Measurements from ENCODE around the gene ZNF534.

ZNF534 gene

GRCh38 chr19:52444506-52444905, 15.6 kb downstream of the ZNF534 start:
- H3K9me2 ChIP-seq (replicated peaks; ENCODE audit: low read depth, low read length): no peaks in the 10 kb centered on the region
- no peaks in the 10 kb centered on the region for H3K27me3 ChIP-seq (ENCODE audit: insufficient read depth, low read length, poor library complexity, severe bottlenecking)
- H3F3A ChIP-seq (ENCODE audit: low read depth): no peaks in the 10 kb centered on the region
- no peaks in the 10 kb centered on the region; the same call in 1 of the 2 replicates for H3K9me3 ChIP-seq (ENCODE audit: insufficient read depth, low read depth, low read length)
- H3K36me3 ChIP-seq (ENCODE audit: insufficient read depth, low read length): no peaks in the 10 kb centered on the region
- no peak overlapping the region for H2AFZ ChIP-seq (ENCODE audit: low read length)
- H3K9ac ChIP-seq (ENCODE audit: low read depth, low read length, poor library complexity, severe bottlenecking): no peak overlapping the region
- no peak overlapping the region for H3K4me2 ChIP-seq (ENCODE audit: low read depth, low read length, poor library complexity, severe bottlenecking)
- H3K4me1 ChIP-seq (ENCODE audit: insufficient read depth, low read length, poor library complexity, severe bottlenecking): no peaks in the 10 kb centered on the region
- H3K79me2 ChIP-seq (ENCODE audit: insufficient read depth, low read length): no peaks in the 10 kb centered on the region
- no peak for TF ChIP-seq EZH2phosphoT487 (IDR thresholded peaks at IDR 0.05; ENCODE audit: borderline replicate concordance)
- TF ChIP-seq CTCF (conservative IDR thresholded peaks at IDR 0.05; ENCODE audit: low read length): no peak
- no peak overlapping the region for H3K4me3 ChIP-seq (ENCODE audit: low read length, poor library complexity, severe bottlenecking)
- H4K20me1 ChIP-seq (ENCODE audit: insufficient read depth, low read length, poor library complexity, severe bottlenecking): no peaks in the 10 kb centered on the region

GRCh38 chr19:52451241-52451640, 22.3 kb downstream of the ZNF534 start:
- H3F3A ChIP-seq (ENCODE audit: low read depth): no peaks in the 10 kb centered on the region
- no peaks in the 10 kb centered on the region for H3K27me3 ChIP-seq (ENCODE audit: insufficient read depth, low read length, poor library complexity, severe bottlenecking)
- H2AFZ ChIP-seq (ENCODE audit: low read length): no peak overlapping the region
- peaks cover 14% of the 10 kb centered on the region; the same call in 1 of the 2 replicates for H3K9me3 ChIP-seq (ENCODE audit: insufficient read depth, low read depth, low read length)
- no peak overlapping the region for H3K4me2 ChIP-seq (ENCODE audit: low read depth, low read length, poor library complexity, severe bottlenecking)
- H3K36me3 ChIP-seq (ENCODE audit: insufficient read depth, low read length): no peaks in the 10 kb centered on the region
- H3K9ac ChIP-seq (ENCODE audit: low read depth, low read length, poor library complexity, severe bottlenecking): no peak overlapping the region
- TF ChIP-seq EZH2phosphoT487 (IDR thresholded peaks at IDR 0.05; ENCODE audit: borderline replicate concordance) (no peak), CTCF (conservative IDR thresholded peaks at IDR 0.05; ENCODE audit: low read length) (no peak)
- H3K9me2 ChIP-seq (replicated peaks; ENCODE audit: low read depth, low read length): no peaks in the 10 kb centered on the region
- H3K4me1 ChIP-seq (ENCODE audit: insufficient read depth, low read length, poor library complexity, severe bottlenecking): no peaks in the 10 kb centered on the region
- no peaks in the 10 kb centered on the region for H3K79me2 ChIP-seq (ENCODE audit: insufficient read depth, low read length)
- no peak overlapping the region for H3K4me3 ChIP-seq (ENCODE audit: low read length, poor library complexity, severe bottlenecking)
- H4K20me1 ChIP-seq (ENCODE audit: insufficient read depth, low read length, poor library complexity, severe bottlenecking): no peaks in the 10 kb centered on the region

- Histone ChIP-seq H3K4me2 (ENCODE audit: low read depth, low read length, poor library complexity, severe bottlenecking) (no peak within 1 kb of the TSS), H4K20me1 (ENCODE audit: insufficient read depth, low read length, poor library complexity, severe bottlenecking) (no peaks in the 10 kb centered on the region), H3F3A (ENCODE audit: low read depth) (no peaks in the 10 kb centered on the region), H3K79me2 (ENCODE audit: insufficient read depth, low read length) (no peaks in the 10 kb centered on the region), H3K9me3 (ENCODE audit: insufficient read depth, low read depth, low read length) (peaks cover 18% of the 10 kb centered on the region; the same call in 1 of the 2 replicates), H3K9me2 (replicated peaks; ENCODE audit: low read depth, low read length) (no peaks in the 10 kb centered on the region), H3K9ac (ENCODE audit: low read depth, low read length, poor library complexity, severe bottlenecking) (no peak within 1 kb of the TSS), H3K4me3 (ENCODE audit: low read length, poor library complexity, severe bottlenecking) (no peak within 1 kb of the TSS), H2AFZ (ENCODE audit: low read length) (no peak within 1 kb of the TSS), H3K36me3 (ENCODE audit: insufficient read depth, low read length) (no peaks in the 10 kb centered on the region), H3K27me3 (ENCODE audit: insufficient read depth, low read length, poor library complexity, severe bottlenecking) (no peaks in the 10 kb centered on the region), H3K4me1 (ENCODE audit: insufficient read depth, low read length, poor library complexity, severe bottlenecking) (no peaks in the 10 kb centered on the region)
- TF ChIP-seq EZH2phosphoT487 (IDR thresholded peaks at IDR 0.05; ENCODE audit: borderline replicate concordance) (no peak), CTCF (conservative IDR thresholded peaks at IDR 0.05; ENCODE audit: low read length) (no peak)
These were observed 24.6 kb downstream of the ZNF534 start, which contains the start of gene ZNF578 for GRCh38 chr19:52453324-52454094. Gene ZNF578, plus strand, starts transcription at chr19:52453553. Its CDS starts 48,293 bp downstream, at chr19:52501846.
